ENCODE data around the gene GAPDH. TPM values are rescaled to one million over a fixed set of nuclear protein-coding genes. Genes with fewer than 3 reads are reported as not detected.
"Not testable (repeated sequence)": the region's sequence is repeated elsewhere in the genome, so short reads cannot be mapped to it uniquely, and the experiment has no call there.

The GAPDH gene
- total RNA-seq, 2 donors from 2014 or later: 1,700 to 2,744 TPM

- not testable (repeated sequence) for DNase-seq (ENCODE audit: low spot score)
Observed at GRCh38 chr12:6537580-6538419, 3.5 kb downstream of the GAPDH start.

DNA sequence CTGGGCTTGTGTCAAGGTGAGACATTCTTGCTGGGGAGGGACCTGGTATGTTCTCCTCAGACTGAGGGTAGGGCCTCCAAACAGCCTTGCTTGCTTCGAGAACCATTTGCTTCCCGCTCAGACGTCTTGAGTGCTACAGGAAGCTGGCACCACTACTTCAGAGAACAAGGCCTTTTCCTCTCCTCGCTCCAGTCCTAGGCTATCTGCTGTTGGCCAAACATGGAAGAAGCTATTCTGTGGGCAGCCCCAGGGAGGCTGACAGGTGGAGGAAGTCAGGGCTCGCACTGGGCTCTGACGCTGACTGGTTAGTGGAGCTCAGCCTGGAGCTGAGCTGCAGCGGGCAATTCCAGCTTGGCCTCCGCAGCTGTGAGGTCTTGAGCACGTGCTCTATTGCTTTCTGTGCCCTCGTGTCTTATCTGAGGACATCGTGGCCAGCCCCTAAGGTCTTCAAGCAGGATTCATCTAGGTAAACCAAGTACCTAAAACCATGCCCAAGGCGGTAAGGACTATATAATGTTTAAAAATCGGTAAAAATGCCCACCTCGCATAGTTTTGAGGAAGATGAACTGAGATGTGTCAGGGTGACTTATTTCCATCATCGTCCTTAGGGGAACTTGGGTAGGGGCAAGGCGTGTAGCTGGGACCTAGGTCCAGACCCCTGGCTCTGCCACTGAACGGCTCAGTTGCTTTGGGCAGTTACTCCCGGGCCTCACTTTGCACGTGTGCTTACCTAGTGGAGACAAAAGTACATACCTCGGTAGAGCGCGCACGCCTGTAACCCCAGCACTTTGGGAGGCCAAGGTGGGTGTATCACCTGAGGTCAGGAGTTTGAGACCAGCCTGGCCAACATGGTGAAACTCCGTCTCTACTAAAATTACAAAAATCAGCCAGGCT lies 4.3 kb downstream of the GAPDH start:
- H3K27ac ChIP-seq: peak overlapping the region; percentile 96 to 97
- TF ChIP-seq, protein P1, sequence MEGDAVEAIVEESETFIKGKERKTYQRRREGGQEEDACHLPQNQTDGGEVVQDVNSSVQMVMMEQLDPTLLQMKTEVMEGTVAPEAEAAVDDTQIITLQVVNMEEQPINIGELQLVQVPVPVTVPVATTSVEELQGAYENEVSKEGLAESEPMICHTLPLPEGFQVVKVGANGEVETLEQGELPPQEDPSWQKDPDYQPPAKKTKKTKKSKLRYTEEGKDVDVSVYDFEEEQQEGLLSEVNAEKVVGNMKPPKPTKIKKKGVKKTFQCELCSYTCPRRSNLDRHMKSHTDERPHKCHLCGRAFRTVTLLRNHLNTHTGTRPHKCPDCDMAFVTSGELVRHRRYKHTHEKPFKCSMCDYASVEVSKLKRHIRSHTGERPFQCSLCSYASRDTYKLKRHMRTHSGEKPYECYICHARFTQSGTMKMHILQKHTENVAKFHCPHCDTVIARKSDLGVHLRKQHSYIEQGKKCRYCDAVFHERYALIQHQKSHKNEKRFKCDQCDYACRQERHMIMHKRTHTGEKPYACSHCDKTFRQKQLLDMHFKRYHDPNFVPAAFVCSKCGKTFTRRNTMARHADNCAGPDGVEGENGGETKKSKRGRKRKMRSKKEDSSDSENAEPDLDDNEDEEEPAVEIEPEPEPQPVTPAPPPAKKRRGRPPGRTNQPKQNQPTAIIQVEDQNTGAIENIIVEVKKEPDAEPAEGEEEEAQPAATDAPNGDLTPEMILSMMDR (IDR thresholded peaks at IDR 0.05): no peak
- ATAC-seq (ENCODE audit: insufficient number of reproducible peaks, low FRiP score, low read depth): no peak
- H3K9me3 ChIP-seq: no peaks in the 10 kb centered on the region
- H3K4me1 ChIP-seq (ENCODE audit: control insufficient read depth in 1 of 2, low read depth in 2 of 2): peaks cover 17 to 50% of the 10 kb centered on the region in 2 donors
- DNase-seq (ENCODE audit: low spot score): no peak
- no peak overlapping the region for H3K4me3 ChIP-seq
- no peaks in the 10 kb centered on the region for H3K27me3 ChIP-seq (replicated peaks; ENCODE audit: insufficient read depth)
- H3K36me3 ChIP-seq: peaks cover 27% of the 10 kb centered on the region

More at GRCh38 chr12:6537580-6538419, 3.5 kb downstream of the GAPDH start:
- not testable (repeated sequence) for H3K9me3 ChIP-seq; H3K27me3 ChIP-seq (replicated peaks; ENCODE audit: insufficient read depth); ATAC-seq (ENCODE audit: insufficient number of reproducible peaks, low FRiP score, low read depth); H3K4me3 ChIP-seq
- H3K4me1 ChIP-seq (ENCODE audit: control insufficient read depth in 1 of 2, low read depth in 2 of 2): peaks cover 19 to 53% of the 10 kb centered on the region in 2 donors
- TF ChIP-seq, protein P1 (IDR thresholded peaks at IDR 0.05): peak; percentile 88
- peak overlapping the region; percentile 96 to 97 for H3K27ac ChIP-seq
- peaks cover 22% of the 10 kb centered on the region for H3K36me3 ChIP-seq

DNA sequence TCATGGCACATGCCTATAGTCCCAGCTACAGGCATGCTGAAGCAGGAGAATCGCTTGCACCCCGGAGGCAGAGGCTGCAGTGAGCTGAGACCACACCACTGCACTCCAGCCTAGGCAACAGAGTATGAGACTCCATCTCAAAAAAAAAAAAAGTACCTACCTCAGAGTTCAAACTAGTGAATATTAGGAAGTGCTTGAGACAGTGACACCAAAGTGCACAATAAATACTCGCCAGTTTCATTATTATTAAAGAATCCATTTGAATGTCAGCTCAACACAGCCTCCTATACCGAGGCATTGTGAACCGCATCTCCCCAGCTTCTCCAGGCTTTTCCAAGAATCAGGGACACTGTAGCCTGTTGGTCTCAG lies 5.0 kb downstream of the GAPDH start:
- ATAC-seq (ENCODE audit: insufficient number of reproducible peaks, low FRiP score, low read depth): no peak
- Histone ChIP-seq H3K4me1 (ENCODE audit: control insufficient read depth in 1 of 2, low read depth in 2 of 2) (peaks cover 17 to 53% of the 10 kb centered on the region in 2 donors), H3K27me3 (replicated peaks; ENCODE audit: insufficient read depth) (no peaks in the 10 kb centered on the region), H3K27ac (peak overlapping the region; percentile 67 to 97), H3K9me3 (no peaks in the 10 kb centered on the region), H3K4me3 (no peak overlapping the region), H3K36me3 (peaks cover 29% of the 10 kb centered on the region)
- no peak for DNase-seq (ENCODE audit: low spot score)
- TF ChIP-seq, protein P1 (IDR thresholded peaks at IDR 0.05): no peak

- peaks cover 34% of the 10 kb centered on the region for H3K36me3 ChIP-seq
- H3K4me1 ChIP-seq (ENCODE audit: control insufficient read depth in 1 of 2, low read depth in 2 of 2): peaks cover 17 to 55% of the 10 kb centered on the region in 2 donors
Observed at GRCh38 chr12:6539707-6540134, 5.4 kb downstream of the GAPDH start.

More at GRCh38 chr12:6539707-6540134, 5.4 kb downstream of the GAPDH start:
- no peaks in the 10 kb centered on the region for H3K9me3 ChIP-seq
- H3K27ac ChIP-seq: peak overlapping the region; percentile 67 to 97
- TF ChIP-seq, protein P1 (IDR thresholded peaks at IDR 0.05): no peak
- no peaks in the 10 kb centered on the region for H3K27me3 ChIP-seq (replicated peaks; ENCODE audit: insufficient read depth)
- ATAC-seq (ENCODE audit: insufficient number of reproducible peaks, low FRiP score, low read depth): no peak
- DNase-seq (ENCODE audit: low spot score): no peak
- no peak overlapping the region for H3K4me3 ChIP-seq

Measured in thoracic aorta (tissue), 2 donors.